GM06990 (cell line): ENCODE measurements around the gene OMD.

Experiments
- DNase-seq: peaks from one replicate; pipeline ENCODE4 v3.0.0-alpha.2; 2011; ENCODE audit not compliant: insufficient read length; ENCODE audit errors: extremely low read depth
- H3K27me3 ChIP-seq: replicated peaks from 2 replicates; pipeline ENCODE4 v1.6.0; 2011; ENCODE audit warnings: low read length; ENCODE audit not compliant: control insufficient read depth, insufficient read depth
- H3K36me3 ChIP-seq: 2 replicates; pipeline ENCODE4 v1.5.1; 2011; ENCODE audit warnings: low read length; ENCODE audit not compliant: control insufficient read depth, insufficient read depth
- H3K4me3 ChIP-seq: replicated peaks from 2 replicates; pipeline ENCODE4 v1.5.1; 2011; ENCODE audit warnings: low read depth, mild to moderate bottlenecking, control low read depth, low read length
- CTCF ChIP-seq: IDR thresholded peaks from 2 replicates; pipeline ENCODE4 v1.5.1; 2011; ENCODE audit warnings: low read length, control low read depth, mild to moderate bottlenecking, inconsistent platforms; ENCODE audit not compliant: insufficient read depth, poor library complexity, severe bottlenecking

Gene OMD

DNA sequence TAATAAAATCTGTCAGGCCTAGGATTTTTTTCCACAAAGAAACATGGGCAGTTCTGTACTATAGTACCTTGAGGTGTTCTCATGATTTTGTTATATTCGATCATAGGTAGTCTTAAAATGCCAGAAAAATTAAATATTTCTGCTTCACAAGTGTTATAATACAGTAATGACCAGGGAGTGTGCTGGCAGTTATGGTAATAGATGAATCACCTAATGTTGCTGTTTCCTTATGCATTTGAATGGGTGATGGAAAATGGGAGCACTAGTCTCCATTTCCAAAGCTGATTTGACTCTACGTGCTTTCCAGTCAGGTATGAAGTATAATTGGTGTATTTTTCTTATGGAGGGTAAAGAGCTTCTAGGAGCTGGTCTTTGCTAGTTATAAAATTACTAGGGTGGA lies 43.7 kb downstream of the OMD start:
- H3K27me3 ChIP-seq, result no peaks in the 10 kb centered on the region
- DNase-seq, result no peak
- no peak for TF ChIP-seq CTCF
- no peaks in the 10 kb centered on the region for H3K36me3 ChIP-seq
- no peak overlapping the region for H3K4me3 ChIP-seq

DNA sequence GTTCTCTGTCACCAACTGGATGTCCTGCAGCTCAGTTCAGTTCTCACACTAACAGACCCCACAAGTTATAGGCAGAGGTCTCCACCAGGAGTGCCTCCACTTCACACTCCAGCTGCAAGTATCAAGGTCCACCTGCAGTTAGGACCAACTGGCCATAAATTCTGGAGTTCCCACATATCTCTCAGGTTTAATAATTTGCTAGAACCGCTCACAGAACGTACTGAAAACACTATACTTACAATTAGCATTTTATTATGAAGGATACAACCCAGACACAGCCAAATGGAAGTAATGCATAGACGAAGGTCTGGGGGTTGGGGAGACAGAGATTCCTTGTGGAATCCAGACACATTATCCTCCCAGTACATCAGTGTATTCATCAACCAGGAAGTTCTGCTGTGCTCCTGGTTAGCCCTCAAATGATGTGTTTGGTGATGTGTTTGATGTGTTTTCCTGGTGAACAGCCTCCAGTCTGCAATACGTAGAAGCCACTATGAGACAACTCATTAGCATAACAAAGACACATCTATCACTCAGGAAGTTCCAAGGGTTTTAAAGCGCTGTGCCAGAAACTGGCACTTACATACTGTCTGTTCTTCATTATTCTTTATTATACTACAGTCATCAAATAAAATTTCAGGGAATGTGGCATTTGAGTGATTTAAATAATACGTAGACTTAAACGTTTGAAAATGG lies 45.3 kb downstream of the OMD start:
- DNase-seq, result no peak
- H3K27me3 ChIP-seq, result no peaks in the 10 kb centered on the region
- H3K36me3 ChIP-seq, result no peaks in the 10 kb centered on the region
- TF ChIP-seq CTCF, result no peak
- no peak overlapping the region for H3K4me3 ChIP-seq

DNA sequence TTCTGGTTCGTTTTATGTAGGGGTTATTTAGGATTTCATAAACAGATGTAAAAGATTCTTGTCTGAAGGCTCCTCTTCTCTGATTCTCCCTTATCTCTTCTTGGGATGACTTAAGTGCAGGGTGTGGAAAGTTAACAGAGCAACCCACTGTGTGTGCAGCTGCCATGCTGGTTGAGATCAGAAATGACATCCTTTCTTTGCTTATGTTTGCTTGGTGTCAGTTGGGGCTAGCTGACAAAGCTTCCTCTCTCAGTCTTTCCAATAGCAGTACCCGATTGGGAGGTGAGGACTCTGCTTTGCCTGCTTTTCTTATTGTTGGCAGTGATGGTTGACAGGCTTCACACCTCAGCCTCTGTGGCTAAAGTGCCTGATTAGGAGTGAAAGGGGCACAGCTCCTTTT lies 46.4 kb downstream of the OMD start:
- TF ChIP-seq CTCF, result no peak
- Histone ChIP-seq H3K4me3 (no peak overlapping the region), H3K27me3 (no peaks in the 10 kb centered on the region), H3K36me3 (no peaks in the 10 kb centered on the region)
- DNase-seq, result no peak

- H3K36me3 ChIP-seq, result no peaks in the 10 kb centered on the region
- TF ChIP-seq CTCF, result no peak
- no peaks in the 10 kb centered on the region for H3K27me3 ChIP-seq
- no peak overlapping the region for H3K4me3 ChIP-seq
- DNase-seq, result no peak
Measured at GRCh38 chr9:92373167-92373566, 51.1 kb downstream of the OMD start.

GRCh38 chr9:92369075-92369474 lies 55.2 kb downstream of the OMD start:
- no peaks in the 10 kb centered on the region for H3K27me3 ChIP-seq
- TF ChIP-seq CTCF, result no peak
- H3K36me3 ChIP-seq, result no peaks in the 10 kb centered on the region
- no peak for DNase-seq
- no peak overlapping the region for H3K4me3 ChIP-seq
